ENCODE results near the gene ASB12.
A peak's percentile ranks its signal among the peaks of the same experiment; 100 is the strongest.
"Not testable (repeated sequence)": the region's sequence is repeated elsewhere in the genome, so short reads cannot be mapped to it uniquely, and the experiment has no call there.

ASB12 gene

GRCh38 chrX:64230123-64230970 is at the start of gene ASB12:
ASB12 (minus strand) TSS chrX:64230607; CDS start chrX:64225650, 4,957 bp downstream.
- no peak for DNase-seq

- no peak for DNase-seq
These were observed 34.9 kb upstream of the ASB12 start for GRCh38 chrX:64265265-64265664.

GRCh38 chrX:64229154-64229553 is 1.3 kb downstream of the ASB12 start:
- DNase-seq = no peak

GRCh38 chrX:64218023-64218422 is 12.4 kb downstream of the ASB12 start:
- DNase-seq = no peak

GRCh38 chrX:64213989-64214388 is 16.4 kb downstream of the ASB12 start:
- DNase-seq = not testable (repeated sequence)

- DNase-seq = no peak
These were observed 23.7 kb downstream of the ASB12 start for GRCh38 chrX:64206556-64207162.

GRCh38 chrX:64205735-64206501 is 24.5 kb downstream of the ASB12 start:
- DNase-seq = peak; percentile 87

GRCh38 chrX:64205441-64205734 is 25.0 kb downstream of the ASB12 start, which contains the start of gene AMER1:
AMER1 (minus strand) TSS chrX:64205708; CDS start chrX:64193286, 12,422 bp downstream.
- DNase-seq = no peak

GRCh38 chrX:64204701-64205440 is 25.5 kb downstream of the ASB12 start:
- peak; percentile 25 for DNase-seq

GRCh38 chrX:64204252-64204651 is 26.2 kb downstream of the ASB12 start:
- DNase-seq = no peak

- no peak for DNase-seq
These were observed 27.5 kb downstream of the ASB12 start for GRCh38 chrX:64202808-64203325.

GRCh38 chrX:64198036-64198435 is 32.4 kb downstream of the ASB12 start:
- DNase-seq = no peak

GRCh38 chrX:64196606-64197005 is 33.8 kb downstream of the ASB12 start:
- no peak for DNase-seq

GRCh38 chrX:64195862-64196261 is 34.5 kb downstream of the ASB12 start:
- DNase-seq = no peak

GRCh38 chrX:64192673-64193072 is 37.7 kb downstream of the ASB12 start:
- no peak for DNase-seq

- no peak for DNase-seq
These were observed 38.4 kb downstream of the ASB12 start for GRCh38 chrX:64192040-64192439.

GRCh38 chrX:64191281-64192010 is 39.0 kb downstream of the ASB12 start:
- no peak for DNase-seq

GRCh38 chrX:64190136-64190740 is 40.2 kb downstream of the ASB12 start:
- no peak for DNase-seq

GRCh38 chrX:64188901-64189300 is 41.5 kb downstream of the ASB12 start:
- no peak for DNase-seq

- DNase-seq = no peak
These were observed 42.7 kb downstream of the ASB12 start for GRCh38 chrX:64187762-64188150.

- DNase-seq = no peak
These were observed 43.2 kb downstream of the ASB12 start for GRCh38 chrX:64186974-64187761.
